NCI-H146 treated with DMSO at 0.1 percent for 48 hours (cell line): Measurements from ENCODE around the gene MAPRE3.

Experiments used
- DNase-seq: peaks from one replicate; lab custom pipeline; 2025; ENCODE audit not compliant: unreplicated experiment; lab: John Stamatoyannopoulos, UW

MAPRE3 gene

DNA sequence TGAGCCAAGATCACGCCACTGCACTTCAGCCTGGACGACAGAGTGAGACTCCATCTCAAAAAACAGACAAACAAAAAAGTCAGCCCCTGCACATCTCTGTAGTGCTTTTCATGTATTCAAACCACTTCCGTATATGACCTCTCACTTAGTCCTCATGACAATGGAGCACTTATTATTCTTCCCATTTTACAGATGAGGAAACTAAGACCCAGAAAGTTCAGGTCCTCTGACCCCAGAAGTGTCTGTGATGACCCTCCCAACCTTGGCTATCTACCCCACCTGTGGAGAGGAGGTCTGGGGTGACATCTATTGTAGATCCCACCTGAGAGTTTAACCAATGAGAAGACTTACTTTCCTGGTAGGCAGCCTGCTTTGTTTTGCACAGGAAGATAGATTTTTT is 21.6 kb upstream of the MAPRE3 start:
- DNase-seq: no peak

DNA sequence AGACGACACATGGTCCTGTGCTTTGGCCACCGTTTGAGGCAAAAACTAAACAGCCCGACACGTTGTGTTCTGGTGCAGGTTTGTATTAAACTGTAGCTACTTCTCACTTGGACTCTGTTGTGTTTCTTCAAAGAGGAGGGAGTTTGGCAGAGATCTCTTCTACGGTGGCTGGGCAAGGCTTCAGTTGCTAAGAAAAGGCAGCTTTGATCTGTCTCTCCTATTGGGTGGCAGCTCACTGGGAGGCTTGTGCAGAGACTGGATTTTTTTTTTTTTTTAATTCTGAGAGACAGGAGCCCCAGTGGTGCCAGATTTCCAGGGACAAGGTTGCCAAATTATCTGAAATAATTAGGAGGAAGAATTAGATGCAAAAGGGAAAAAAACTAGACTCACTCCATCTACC is 20.2 kb upstream of the MAPRE3 start:
- no peak for DNase-seq

DNA sequence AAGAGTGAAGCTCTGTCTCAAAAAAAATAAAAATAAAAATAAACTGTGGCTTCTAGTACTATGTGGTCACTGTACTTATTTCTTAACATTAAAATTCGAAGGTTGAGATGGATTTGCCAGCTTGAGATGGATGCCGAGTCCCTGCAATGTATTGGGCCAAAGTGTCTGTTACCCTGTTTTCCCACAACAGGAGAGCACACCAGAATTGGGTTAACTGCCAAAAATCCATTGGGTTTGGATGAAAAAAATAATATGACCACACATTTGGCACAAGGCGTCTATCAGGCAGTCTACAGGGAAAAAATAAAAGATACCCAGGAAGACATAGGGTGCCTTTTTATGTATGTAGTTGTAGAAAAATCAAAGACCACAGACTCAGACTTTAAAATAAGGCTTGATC is 19.2 kb upstream of the MAPRE3 start:
- no peak for DNase-seq

DNA sequence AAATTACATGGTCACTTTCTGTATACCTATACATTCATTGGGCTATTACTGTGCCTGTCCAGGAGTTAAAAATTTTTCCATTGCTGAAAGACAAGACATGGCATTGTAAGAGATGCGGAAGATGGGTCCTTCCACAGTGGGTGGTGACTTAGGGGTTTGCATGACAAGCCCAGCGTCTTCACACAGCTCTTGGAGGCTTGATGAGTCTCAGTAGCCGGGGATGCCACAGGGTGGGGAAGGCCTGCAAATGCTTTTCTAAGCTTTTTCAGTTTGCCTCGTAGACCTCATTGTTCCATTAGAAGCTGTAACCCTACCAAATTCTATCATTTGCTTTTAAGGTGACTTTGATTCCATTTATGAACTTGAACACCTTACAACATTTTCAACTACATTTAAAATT is 18.1 kb upstream of the MAPRE3 start:
- DNase-seq: no peak

DNA sequence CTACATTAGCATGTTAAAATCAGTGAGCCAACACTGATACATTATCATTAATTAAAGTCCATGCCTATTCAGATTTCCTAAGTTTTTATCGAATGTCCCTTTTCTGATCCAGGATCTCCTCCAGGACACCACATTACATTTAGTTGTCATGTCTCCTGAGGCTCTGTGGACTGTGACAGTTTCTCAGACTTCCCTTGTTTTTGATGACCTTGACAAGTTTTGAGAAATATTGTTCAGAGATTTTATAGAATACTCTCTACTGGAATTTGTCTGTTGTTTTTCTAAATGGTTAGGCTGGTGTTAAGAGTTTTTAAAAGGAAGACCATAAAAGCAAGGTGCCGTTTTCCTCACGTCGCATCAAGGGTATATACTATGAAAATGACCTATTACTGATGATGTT is 16.3 kb upstream of the MAPRE3 start:
- DNase-seq: no peak

DNA sequence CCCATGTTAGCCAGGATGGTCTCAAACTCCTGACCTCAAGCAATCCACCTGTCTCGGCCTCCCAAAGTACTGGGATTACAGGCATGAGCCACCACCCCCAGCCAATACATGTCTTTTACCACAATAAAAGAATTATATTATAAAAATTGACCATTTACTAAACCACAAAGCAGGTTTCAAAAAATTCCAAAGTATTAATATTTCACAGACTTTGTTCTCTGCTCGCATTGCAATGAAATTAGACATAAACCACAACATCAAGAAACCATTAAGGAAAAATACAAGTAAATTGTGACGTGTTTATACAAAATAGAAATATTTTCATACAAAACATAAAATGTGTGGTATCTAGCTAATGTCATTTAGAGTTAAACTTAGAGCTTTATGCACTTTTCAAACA is 13.4 kb upstream of the MAPRE3 start:
- DNase-seq: no peak

DNA sequence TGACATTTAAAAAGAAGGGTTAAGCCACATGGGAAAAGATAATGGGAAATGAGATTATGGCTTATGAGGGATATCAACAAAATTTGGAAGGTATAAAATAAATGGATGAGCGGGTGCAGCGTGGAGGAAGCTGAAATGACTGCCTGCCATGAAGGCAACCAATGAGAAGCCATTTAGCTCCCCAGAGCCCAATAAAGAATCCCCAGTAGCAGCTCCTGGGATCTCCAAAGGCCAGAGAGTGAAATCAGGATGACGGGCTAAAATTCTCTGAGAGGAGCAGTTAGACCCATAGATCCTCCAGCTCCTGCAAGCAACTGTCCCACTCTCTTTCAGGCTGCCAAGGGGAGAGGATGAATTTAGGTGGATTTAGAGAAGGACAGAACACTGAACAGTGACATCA is 12.9 kb upstream of the MAPRE3 start:
- no peak for DNase-seq

DNA sequence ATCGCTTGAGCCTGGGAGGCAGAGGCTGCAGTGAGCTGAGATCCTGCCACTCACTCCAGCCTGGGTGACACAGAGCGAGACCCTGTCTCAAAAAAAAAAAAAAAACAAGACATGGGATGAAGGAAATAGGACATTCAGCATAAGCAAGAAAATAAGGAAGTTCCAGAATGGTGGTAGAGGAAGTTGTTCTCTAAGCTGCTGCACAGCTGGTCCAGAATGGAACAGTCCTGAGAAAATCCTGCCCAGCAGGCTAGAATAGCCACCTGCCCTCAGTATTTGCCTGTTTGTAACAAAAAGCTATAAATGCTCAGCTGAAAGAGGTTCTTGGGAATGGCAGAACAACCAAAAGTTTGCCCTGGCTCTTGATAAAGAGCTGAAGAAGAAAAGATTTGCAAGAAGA is 11.1 kb upstream of the MAPRE3 start:
- no peak for DNase-seq

DNA sequence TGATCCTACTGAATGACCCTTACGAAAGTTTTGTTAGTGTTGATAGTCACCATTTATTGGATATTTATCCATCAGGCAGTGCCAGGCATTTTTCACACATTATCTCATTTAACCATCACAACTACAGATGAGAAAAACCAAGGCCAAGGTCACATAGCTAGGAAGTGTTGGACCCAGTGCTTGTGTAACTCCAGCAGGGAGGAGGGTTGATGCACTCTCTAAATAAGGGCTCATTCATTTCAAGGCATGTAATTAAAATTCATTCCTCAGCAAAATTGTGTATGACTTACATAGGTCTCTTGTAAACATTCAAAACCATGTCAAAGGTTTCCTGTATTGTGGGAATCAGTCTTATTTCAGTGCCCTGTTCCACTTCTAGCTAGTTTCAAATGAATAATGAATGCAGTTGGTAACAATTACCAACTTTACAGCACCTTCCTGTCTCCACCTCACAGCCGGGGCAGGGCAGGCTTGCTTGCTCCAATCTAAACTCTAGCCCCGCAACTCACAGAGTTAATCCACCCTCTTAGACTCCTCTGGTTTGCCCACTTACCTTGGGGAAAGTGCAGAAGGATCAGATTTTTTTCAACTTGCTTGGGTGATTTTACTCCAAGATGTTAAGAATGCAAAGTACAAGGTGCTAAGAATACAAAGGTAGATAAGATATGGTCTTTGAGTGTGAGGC is 5.8 kb upstream of the MAPRE3 start:
- DNase-seq: no peak

DNA sequence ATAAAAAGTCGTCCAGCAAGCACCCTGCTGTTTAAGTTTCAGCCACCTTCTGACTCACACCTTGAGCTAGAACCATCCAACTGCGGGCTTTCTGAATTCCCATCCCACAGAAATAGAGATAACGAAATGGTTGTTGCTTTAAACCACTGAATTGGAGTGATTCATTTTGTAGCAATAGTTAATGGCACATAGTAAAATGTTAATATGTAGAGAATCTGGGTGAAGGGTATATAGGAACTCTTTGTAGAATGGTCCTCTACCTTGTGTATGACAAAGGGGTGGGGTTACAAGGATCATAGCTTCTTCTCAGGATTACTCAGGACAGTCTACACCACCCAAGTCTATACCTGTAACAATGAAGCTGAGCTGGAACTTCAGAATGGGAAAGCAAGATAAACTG is 2.4 kb upstream of the MAPRE3 start:
- DNase-seq: no peak

DNA sequence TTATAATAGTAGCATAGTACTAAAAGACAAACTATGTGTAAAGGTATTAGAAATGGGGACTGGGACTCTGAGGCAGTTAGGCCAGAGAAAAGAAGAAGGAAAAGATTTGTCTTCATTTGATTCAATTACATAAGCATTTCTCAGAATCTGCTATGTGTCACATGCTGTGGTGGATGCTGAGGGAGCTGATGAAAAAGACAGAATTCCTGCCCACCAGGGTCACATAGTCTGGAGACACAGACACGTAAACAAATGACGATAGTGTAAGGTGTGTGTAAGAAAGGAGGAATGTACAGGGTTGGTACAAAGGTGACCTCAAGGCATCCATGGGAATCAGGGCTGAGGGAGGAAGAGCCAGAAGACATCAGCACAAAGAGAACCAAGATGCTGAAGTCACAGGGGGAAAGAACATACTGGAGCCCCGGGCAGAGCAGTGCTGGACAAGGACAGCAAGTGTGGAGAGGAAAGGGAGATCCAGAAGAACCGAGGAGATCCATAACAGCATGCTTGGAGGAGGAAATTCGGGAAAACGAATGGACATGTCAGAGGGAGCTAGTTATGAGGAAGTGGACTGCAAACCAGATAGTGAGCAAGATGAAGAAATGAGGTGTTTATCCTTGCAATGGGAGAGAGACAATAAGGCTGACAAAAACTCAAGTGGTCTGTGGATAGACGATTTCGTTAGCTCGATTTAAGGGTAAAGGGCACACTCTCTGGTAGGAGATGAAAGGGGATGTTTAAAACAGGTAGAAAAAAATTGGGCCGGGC is 1.2 kb upstream of the MAPRE3 start:
- no peak for DNase-seq

DNA sequence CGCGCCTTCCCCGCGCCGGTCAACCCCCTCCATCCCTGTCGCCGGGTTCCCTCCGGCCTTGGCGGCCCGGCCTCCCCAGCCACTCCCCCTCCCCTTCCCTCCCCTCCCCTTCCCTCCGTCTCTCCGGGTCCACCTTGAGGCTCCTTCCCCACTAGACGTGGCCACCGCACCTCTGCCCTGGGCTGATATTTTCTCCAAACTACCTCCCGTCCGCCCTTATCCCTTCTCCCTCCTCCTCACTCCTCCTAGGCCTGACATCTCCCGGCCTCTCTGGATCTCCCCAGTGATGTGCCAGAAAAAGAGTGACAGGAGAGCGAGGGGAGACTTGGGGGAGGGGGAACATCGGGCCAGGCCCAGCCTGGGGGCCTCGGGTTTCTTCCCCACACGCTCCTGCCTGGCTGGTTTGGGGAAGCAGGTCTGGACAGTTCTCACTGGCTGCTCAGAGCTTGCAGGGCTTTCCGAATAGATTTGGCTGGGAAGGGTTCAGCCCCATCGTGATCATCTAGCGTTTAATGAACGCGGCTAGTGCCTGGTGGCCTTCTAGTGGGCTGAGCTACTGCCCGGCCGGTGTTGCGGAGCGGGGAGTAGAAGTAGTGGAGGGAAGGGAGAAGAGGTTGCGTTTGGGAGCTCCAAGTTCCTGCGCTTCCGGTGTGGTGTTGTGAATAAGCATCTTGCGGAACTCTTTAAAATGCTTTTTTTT is 641 bp downstream of the MAPRE3 start:
- DNase-seq: peak; percentile 34

DNA sequence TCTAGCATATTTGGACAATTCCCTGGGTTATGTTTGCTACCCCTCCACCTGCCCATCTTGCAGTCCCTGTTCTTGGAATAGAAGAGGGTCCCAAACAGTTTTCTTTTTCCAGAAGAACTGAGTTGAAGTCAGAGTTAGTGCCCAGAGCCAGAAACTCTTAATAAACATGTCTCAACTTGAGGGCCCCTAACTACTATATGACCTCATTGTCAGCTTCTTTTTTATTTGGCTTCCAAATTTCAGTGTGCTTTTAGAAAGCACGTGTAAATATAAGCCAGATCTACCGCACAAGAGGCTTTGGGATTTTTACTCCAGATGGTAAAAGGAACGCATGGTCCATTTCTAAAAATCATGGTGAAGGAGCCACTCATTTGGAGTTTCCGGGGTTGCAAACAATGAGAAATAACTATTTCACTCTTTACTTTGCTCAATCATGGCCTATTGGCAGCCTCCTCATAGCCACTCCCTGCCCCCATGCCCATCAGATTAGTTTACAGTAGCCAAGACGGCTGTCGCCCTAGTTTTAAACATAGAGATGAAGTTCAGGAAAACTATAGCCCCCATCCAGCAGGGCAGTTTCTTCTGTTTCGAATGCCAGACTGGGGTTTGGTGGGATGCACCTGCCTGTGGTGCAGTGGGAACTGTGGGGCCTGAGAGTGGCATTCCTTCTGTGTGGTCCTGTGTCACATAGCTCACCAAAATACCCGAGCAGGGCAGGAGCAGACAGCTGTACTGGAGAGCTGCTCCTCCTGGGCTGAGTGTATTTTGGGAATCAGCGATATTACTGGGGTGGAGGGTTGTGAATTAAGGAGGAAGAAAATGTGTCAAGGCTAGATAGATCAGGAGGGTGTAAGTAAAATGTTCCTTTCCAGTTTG is 1.7 kb downstream of the MAPRE3 start:
- DNase-seq: no peak

DNA sequence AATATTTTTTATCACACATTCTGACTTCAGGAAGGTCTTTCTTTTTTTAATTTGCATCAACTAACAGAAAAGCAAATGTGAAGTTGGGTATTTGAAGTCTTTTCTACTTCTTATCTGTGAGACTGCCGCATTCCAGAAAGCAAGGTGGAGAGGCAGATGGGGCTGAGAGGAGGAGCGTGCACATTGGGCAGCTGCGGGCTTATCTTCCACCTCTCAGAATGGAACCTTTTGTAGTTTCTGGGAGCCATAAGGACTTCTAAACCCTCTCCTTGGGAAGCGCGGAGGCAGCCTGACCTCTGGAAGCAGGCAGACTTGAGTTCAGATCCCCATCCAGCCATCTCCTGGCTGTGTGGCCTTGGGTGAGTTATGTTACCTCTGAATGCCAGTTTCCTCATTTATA is 3.9 kb downstream of the MAPRE3 start:
- DNase-seq: no peak

DNA sequence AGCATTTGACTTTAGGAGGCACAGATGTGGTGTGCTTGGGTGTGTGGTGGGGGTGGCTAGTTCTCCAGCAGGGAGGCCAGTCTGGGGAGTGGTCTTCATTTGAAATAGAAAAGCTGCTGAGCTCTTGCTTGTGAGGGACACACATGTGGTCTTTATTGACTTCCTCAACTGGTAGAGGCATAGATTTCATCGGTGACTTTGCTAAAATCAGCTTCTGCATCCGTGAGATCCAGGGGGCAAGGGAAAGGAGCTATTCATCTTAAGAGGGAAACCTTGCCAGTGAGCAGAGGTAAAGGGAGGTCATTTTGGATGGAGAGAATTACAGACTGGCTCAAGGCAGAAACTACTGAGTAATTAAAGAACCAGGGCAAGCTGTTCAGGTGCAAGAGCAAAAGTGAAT is 4.7 kb downstream of the MAPRE3 start:
- DNase-seq: no peak

DNA sequence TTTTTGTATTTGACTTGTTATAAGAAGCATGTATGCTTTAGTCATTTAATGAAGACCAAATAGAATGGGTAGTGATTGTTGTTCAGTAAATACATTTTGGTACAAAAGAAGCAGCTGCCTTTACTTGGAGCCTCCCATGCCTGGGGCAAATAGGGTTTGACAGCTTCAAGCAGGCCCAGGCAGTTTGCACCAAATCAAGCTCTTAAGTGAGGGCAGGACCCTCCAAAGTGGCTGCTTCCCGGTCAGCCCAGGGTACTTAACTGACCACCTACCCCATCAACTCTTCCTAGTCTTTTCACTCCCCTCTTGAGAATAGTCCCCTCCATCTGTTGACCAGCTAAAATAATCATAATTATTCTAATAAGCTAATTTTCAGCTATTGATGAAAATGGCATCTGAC is 5.2 kb downstream of the MAPRE3 start:
- DNase-seq: no peak

DNA sequence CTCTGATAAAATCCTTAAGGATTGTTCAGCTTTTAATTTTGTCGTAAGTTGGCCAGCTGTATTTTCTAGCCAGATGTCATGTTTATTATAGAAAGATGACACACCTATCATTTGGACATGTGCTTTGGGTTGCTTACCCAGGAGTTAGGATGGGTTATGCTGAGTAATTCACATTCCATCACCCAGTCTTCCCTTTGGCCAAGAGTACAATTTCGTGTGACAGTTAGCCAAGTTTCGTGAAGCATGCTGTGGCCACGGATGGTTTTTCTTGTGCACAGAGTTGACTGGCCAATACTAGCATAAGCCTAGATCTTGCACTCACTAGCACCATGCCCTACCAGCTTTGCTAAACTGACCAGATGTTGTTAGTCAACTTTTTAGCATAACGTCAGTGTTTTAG is 5.8 kb downstream of the MAPRE3 start:
- no peak for DNase-seq

DNA sequence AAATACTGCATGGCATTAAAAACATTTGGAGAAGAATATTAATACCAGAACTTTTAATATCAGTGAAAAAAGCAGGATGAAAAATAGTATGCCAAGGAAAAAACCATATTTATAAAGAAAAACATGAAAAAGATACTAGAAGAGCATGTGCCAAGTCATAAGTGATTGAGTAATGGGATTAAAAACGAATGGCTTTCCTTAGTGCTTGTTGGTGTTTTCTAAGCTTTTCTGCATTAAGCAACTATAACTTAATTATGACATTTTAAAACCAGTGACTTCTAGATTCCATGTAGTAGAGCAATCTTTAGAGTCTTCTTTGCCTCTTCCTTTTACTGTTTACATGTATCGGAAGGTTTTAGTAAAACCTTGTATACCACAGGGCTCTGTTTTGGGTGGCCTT is 6.6 kb downstream of the MAPRE3 start:
- DNase-seq: no peak

DNA sequence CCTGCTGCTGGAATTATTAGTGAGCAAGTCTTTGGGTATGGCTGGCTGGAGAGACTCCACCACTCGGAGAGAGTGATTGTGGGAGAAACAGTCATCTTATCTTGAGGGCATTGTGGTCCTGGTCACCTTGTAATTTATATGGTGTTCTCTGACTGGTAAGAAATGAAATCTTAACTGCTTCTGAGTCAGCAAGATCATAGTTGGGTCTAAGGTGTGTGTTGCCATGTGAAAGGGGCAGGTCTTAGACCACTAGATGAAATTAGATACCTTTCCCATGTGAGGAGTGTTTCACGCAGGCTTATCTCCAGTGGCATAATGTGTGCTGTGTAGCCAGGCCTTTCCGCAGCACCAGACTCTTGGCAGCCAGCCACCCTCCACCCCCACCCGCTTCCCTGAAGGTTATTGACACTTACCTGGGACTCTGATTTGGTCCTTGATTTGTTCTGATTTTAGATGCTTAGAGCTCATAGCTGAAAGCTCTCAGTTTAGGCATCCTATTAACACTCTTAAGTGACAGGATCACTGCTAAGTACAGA is 7.7 kb downstream of the MAPRE3 start:
- peak; percentile 9 for DNase-seq

DNA sequence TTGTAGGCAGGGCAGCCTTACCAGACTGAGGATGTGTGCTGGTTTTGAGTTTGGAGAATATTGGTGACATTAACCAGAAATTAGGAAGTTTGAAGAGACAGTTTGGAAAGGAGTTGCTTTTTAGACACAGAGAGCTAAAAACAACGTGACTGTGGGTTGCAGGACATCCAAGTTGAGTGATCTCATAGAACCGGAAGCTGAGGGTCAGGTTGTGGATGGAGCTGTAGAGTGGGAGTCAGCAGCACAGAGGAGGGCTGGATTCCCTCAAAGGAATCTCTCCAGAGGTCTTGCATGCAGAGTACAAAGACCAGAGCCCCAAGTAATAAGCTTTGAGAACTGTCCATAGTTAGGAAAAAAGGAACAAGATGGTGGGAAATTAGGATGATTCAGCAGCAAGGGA is 9.3 kb downstream of the MAPRE3 start:
- no peak for DNase-seq

DNA sequence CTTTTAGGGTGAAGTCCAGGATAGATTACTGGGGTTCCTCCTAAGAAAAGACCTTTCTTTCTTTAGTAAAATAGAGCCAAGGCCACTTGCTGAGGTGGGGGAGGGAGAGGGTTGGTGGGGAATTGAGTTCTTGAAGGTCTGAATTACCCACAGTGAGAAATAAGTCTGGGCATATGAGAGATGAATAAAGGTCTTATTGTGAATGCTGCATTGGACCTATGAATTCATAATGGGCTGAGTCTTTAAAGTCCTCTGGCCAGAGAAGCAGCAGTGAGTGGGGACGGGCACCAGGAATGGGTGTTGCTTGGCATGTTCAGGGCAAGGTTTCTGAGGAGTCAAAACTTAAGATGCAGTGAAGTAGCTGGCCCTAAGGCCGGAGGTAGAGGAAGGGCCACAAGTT is 10.5 kb downstream of the MAPRE3 start:
- DNase-seq: no peak
